ENCODE results near the gene TMEM232.
"Not testable (repeated sequence)": the region's sequence is repeated elsewhere in the genome, so short reads cannot be mapped to it uniquely, and the experiment has no call there.

The TMEM232 gene

DNA sequence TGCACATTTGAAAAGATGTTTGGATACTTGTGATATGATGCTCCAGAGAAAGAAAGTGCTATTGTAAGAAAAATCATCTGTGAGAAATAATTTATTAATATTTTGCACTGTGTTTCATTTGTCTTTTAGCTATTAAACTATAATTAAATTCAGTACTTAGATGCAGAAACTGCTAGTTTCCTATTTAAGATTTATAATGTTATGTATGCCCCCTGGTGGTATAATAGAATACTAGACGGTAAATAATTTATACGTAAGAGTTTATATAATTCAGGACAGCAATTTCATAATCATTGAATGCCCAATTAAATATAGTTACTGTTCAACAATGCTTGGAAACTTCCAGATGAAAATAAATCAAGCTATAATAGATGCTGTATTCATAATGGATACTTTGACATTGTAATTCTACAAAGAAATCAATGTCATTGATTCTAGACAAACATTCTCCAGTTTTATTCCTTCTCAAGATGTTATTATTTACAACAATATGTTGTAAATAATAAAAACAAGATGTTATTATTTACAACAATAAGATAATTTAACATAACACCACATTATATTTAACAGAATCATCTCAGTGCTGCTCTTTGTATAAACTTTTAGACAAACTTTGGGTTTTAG is 101.0 kb downstream of the TMEM232 start:
- DNase-seq (ENCODE audit: low read depth in 1 of 2, low spot score in 1 of 2), result no peak

DNA sequence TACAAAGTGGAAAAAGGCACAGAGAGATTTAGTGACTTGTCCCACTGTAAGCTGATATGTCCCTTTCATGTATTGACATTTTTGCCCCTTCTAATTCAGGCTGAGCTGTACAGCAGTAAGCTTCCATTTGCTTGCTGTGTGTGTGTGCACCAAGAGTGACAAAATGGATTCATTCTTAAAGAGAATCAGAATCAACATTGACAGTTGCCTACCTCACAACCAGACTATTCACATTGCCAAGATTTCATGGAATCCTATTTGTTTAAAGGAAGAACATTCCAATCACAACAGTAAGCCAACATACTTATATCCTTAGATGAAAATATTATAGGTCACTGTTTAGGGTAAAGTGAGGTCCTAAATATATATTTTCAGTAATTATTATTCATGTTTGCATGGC is 102.6 kb downstream of the TMEM232 start:
- DNase-seq (ENCODE audit: low read depth in 1 of 2, low spot score in 1 of 2), result no peak

DNA sequence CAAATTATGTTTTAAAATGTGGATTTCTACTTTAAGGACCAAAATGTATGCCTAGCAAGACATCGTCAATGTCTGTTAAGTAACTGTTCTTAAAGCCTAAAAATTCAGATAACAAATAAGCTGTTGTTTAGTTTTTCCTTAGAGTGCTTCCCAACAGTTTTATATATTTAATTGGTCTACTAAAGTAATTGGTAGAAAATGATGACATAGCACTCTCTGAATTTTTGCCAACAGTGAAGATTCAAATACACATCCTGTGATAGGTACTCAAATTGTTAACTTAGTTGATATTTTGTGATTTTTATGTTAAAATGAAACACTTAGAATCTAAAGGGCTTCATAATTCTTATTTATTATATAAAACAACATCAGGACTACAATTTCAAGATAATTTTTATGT is 107.5 kb downstream of the TMEM232 start:
- no peak for DNase-seq (ENCODE audit: low read depth in 1 of 2, low spot score in 1 of 2)

DNA sequence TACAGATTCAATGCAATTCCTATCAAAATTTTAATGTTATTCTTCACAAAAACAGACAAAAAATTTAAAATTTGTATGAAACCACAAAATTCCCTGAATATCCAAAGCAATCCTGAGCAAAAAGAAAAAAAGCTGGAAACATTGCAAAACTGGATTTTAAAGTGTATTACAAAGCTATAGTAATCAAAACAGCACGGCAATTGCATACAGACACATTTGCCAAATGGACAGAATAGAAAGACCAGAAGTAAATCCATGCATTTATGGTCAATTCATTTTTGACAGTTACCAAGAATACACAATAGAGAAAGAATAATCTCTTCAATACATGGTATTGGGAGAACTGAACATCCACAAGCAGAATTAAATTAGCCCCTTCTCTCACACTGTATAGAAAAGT is 110.5 kb downstream of the TMEM232 start:
- DNase-seq (ENCODE audit: low read depth in 1 of 2, low spot score in 1 of 2), result no peak

DNA sequence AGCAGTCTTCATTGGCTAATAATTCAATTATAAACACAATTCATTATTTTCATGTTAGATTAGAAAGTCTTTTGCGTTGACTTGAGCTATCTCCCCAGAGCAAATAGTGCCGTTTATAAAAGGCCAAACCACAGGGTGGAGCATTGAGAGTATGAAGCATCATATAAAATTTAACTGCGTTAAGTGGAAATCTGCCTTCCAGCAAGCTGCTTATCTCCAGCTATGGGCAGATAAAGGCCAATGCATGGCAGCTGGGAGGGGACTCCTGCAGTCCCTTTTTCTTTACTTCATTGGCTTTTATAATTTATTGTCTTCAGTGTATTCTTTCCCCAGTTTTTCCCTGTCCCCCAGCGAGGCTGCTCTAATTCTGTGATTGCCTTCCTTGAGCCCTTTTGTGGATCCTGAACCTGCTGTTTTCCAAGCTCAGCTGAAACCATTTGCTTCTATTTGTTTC is 113.7 kb downstream of the TMEM232 start:
- no peak for DNase-seq (ENCODE audit: low read depth in 1 of 2, low spot score in 1 of 2)

- no peak for DNase-seq (ENCODE audit: low read depth in 1 of 2, low spot score in 1 of 2)
Observed at GRCh38 chr5:110611817-110612216, 114.7 kb downstream of the TMEM232 start.

DNA sequence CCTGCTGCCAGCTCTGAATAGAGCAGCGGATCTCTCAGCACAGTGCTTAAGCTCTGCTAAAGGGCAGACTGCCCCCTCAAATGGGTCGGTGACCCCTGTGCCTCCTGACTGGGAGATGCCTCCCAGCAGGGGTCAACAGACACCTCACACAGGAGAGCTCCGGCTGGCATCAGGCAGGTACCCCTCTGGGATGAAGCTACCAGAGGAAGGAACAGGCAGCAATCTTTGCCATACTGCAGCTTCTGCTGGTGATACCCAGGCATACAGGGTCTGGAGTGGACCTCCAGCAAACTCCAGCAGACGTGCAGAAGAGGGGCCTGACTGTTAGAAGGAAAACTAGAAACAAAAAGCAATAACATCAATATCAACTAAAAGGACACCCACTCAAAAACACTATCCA is 131.6 kb downstream of the TMEM232 start:
- no peak for DNase-seq (ENCODE audit: low read depth in 1 of 2, low spot score in 1 of 2)

DNA sequence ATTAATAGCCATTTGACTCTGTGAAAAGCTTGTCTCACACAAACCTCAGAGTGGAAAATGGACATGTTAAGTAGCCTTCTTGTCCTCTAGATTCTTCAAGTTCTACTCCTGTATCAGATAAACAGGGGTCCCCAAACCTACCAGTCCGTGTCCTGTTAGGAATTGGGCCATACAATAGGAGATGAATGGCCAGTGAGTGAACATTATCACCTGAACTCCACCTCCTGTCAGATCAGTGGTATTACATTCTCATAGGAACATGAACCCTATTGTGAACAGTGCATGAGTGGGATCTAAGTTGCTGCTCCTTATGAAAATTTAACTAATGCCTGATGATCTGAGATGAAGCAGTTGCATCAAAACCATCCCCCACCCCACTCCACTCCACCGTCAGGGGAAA is 136.3 kb downstream of the TMEM232 start:
- DNase-seq (ENCODE audit: low read depth in 1 of 2, low spot score in 1 of 2), result no peak

- no peak for DNase-seq (ENCODE audit: low read depth in 1 of 2, low spot score in 1 of 2)
Observed at GRCh38 chr5:110588286-110588980, 138.0 kb downstream of the TMEM232 start.

GRCh38 chr5:110580625-110581024 is 145.8 kb downstream of the TMEM232 start:
- no peak for DNase-seq (ENCODE audit: low read depth in 1 of 2, low spot score in 1 of 2)

GRCh38 chr5:110572729-110573128 is 153.7 kb downstream of the TMEM232 start:
- no peak for DNase-seq (ENCODE audit: low read depth in 1 of 2, low spot score in 1 of 2)

DNA sequence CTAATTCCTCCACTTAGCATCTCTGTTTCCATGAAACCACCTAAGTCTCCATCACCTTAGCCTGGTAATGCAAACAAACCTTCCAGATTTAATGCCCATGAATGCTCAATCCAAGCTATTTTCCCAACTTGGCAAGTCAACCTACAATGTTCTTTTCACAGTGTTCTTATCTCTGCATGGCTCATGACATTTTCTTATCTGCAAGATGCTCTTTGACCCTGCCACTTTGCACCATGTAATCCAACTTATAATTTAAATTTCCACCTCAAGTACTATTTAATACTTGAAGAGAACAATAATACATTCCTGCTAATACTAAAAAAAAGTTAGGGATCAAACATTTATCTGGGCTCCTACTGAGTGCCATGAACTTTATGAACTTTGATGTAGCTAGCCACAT is 164.3 kb downstream of the TMEM232 start:
- DNase-seq (ENCODE audit: low read depth in 1 of 2, low spot score in 1 of 2), result no peak

GRCh38 chr5:110561510-110561909 is 165.0 kb downstream of the TMEM232 start:
- no peak for DNase-seq (ENCODE audit: low read depth in 1 of 2, low spot score in 1 of 2)

GRCh38 chr5:110549301-110549700 is 177.2 kb downstream of the TMEM232 start:
- no peak for DNase-seq (ENCODE audit: low read depth in 1 of 2, low spot score in 1 of 2)

GRCh38 chr5:110548171-110548570 is 178.3 kb downstream of the TMEM232 start:
- DNase-seq (ENCODE audit: low read depth in 1 of 2, low spot score in 1 of 2), result no peak

- DNase-seq (ENCODE audit: low read depth in 1 of 2, low spot score in 1 of 2), result no peak
Observed at GRCh38 chr5:110547495-110547894, 179.0 kb downstream of the TMEM232 start.

- no peak for DNase-seq (ENCODE audit: low read depth in 1 of 2, low spot score in 1 of 2)
Observed at GRCh38 chr5:110545716-110546115, 180.8 kb downstream of the TMEM232 start.

GRCh38 chr5:110544603-110545002 is 181.9 kb downstream of the TMEM232 start:
- no peak for DNase-seq (ENCODE audit: low read depth in 1 of 2, low spot score in 1 of 2)

DNA sequence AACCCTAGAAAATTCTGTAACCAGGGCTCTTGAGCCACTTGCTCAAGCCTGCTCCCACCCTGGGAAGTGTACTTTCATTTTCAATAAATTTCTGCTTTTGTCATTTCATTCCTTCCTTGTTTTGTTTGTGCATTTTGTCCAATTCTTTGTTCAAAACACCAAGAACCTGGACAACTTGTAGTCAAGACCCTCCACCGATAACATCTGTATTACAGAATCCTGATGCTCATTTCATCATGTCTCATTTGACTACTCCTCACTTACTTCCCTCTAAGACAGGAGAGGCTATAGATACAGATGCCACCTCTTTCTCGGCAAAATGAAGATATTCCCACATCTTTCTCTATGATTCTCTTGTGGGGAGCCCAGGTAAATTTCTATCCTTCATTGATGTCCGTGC is 183.5 kb downstream of the TMEM232 start:
- no peak for DNase-seq (ENCODE audit: low read depth in 1 of 2, low spot score in 1 of 2)

GRCh38 chr5:110536120-110537115 is 190.1 kb downstream of the TMEM232 start:
- no peak for DNase-seq (ENCODE audit: low read depth in 1 of 2, low spot score in 1 of 2)

DNA sequence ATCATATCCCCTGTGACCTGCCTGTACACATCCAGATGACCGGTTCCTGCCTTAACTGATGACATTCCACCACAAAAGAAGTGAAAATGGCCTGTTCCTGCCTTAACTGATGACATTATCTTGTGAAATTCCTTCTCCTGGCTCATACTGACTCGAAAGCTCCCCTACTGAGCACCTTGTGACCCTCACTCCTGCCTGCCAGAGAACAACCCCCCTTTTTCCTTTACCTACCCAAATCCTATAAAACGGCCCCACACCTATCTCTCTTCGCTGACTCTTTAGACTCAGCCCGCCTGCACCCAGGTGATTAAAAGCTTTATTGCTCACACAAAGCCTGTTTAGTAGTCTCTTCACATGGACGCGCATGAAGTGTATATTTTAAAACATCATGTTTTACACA is 191.3 kb downstream of the TMEM232 start:
- DNase-seq (ENCODE audit: low read depth in 1 of 2, low spot score in 1 of 2), result not testable (repeated sequence)

DNA sequence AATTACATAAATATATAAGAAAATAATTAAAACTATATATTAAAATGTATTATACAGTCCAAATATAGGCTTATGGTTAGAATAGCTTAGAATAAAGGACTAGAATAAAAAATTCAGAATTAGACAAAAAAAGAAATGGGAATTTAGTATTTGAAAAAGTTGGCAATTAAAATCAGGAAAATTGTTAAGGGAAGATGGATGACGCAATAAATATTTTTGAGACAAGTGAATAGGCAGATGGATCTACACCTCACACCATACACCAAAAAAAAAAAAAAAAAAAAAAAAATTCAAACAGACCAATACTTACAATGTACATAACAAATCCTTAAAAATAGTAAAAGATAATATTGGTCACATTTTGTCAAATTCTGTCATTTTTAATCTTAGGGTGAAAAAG is 200.7 kb downstream of the TMEM232 start:
- no peak for DNase-seq (ENCODE audit: low read depth in 1 of 2, low spot score in 1 of 2)
